A673 (cell line): ENCODE results near the gene CDH7. TPM values are rescaled to one million over a fixed set of nuclear protein-coding genes. Genes with fewer than 3 reads are reported as not detected.

Source experiments
- BruUV-seq: library from RNA; stranded (reverse); fragments of 400-500 nt; replicated peaks from 2 replicates; lab custom pipeline; 2021; lab: Mats Ljungman, UMichigan
- CTCF ChIA-PET: fragments of 300-600 bp; sonication (Branson Sonifier 250); formaldehyde crosslinking; loops from one replicate; lab custom pipeline; 2022; ENCODE audit warnings: antibody characterized with exemption; lab: Charles Lee
- POLR2A ChIA-PET: fragments of 300-600 bp; sonication (Branson Sonifier 250); formaldehyde crosslinking; loops from one replicate; lab custom pipeline; 2022; ENCODE audit warnings: antibody characterized with exemption; ENCODE audit not compliant: low non-redundant PET; lab: Charles Lee
- DNase-seq: peaks from one replicate; pipeline ENCODE4 v3.0.0-alpha.2; 2015; ENCODE audit warnings: low spot score
- H3K27ac ChIP-seq: fragments of 200-600 bp; sonication (generic); 2 replicates; pipeline ENCODE4 v1.5.1; 2016; ENCODE audit warnings: mixed run types, low read depth, mild to moderate bottlenecking, mixed read lengths, antibody characterized with exemption, low read length; ENCODE audit not compliant: poor library complexity, severe bottlenecking
- H3K27me3 ChIP-seq: fragments of 200-600 bp; sonication (generic); replicated peaks from 2 replicates; pipeline ENCODE4 v1.6.1; 2017; ENCODE audit warnings: mixed run types, low read depth, mild to moderate bottlenecking, mixed read lengths, antibody characterized with exemption, low read length; ENCODE audit not compliant: insufficient read depth, poor library complexity
- H3K36me3 ChIP-seq: fragments of 200-600 bp; sonication (generic); 2 replicates; pipeline ENCODE4 v1.6.1; 2016; ENCODE audit warnings: mixed run types, mild to moderate bottlenecking, mixed read lengths, antibody characterized with exemption, low read length; ENCODE audit not compliant: insufficient read depth, poor library complexity, severe bottlenecking
- H3K4me1 ChIP-seq: fragments of 200-600 bp; sonication (generic); 2 replicates; pipeline ENCODE4 v1.6.1; 2017; ENCODE audit warnings: mixed run types, mild to moderate bottlenecking, mixed read lengths, antibody characterized with exemption, low read length; ENCODE audit not compliant: insufficient read depth, poor library complexity, severe bottlenecking
- H3K4me3 ChIP-seq: fragments of 200-600 bp; sonication (generic); 2 replicates; pipeline ENCODE4 v1.5.1; 2016; ENCODE audit warnings: low read depth, mixed run types, mild to moderate bottlenecking, mixed read lengths, low read length; ENCODE audit not compliant: poor library complexity, severe bottlenecking
- H3K9me3 ChIP-seq: fragments of 200-600 bp; sonication (generic); 2 replicates; pipeline ENCODE4 v1.6.1; 2016; ENCODE audit warnings: mixed run types, low read depth, mild to moderate bottlenecking, mixed read lengths, antibody characterized with exemption, low read length; ENCODE audit not compliant: poor library complexity, severe bottlenecking
- CTCF ChIP-seq: fragments of 300-800, 200-600 bp; sonication (generic); conservative IDR thresholded peaks from 2 replicates; pipeline ENCODE4 v1.5.1; 2017; ENCODE audit warnings: low read depth, mild to moderate bottlenecking, antibody characterized with exemption, low read length, moderate library complexity, mixed read lengths
- EZH2 ChIP-seq: fragments of 200-600 bp; sonication (generic); IDR thresholded peaks from 2 replicates; pipeline ENCODE4 v1.6.1; 2017; ENCODE audit warnings: borderline replicate concordance, low read depth, mild to moderate bottlenecking, mixed read lengths, antibody characterized with exemption, low read length; ENCODE audit not compliant: poor library complexity, severe bottlenecking
- intact Hi-C: fragments of 100-400 bp; cut with micrococcal nuclease; formaldehyde crosslinking; loops from one replicate; pipeline ENCODE4 v1.10.0; 2022; ENCODE audit not compliant: unreplicated experiment
- total RNA-seq: library from RNA; stranded (reverse); gene quantifications from 2 replicates; pipeline ENCODE4 v1.2.3, GENCODE V29; 2021

CDH7 gene
- total RNA-seq, 1 experiment from 2014 or later, result 2.1 TPM

DNA sequence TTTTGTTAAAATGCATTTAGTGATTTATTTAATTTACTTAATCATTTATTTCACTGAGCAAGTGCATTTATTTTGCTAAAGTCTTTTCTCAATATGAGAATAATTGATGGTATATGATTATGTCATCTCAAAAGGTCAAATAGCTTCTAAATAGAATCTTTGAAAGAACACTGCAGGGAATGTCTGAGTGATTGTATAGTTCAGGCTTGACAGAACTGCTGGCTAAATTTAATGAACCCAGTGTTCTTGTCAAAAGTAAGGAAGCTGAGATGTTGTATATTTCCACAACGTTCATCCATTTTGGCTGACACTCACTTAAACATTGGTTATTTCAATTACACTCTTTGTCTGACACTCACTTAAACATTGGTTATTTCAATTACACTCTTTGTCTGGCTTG is 39.3 kb upstream of the CDH7 start:
- Histone ChIP-seq H3K4me1 (no peaks in the 10 kb centered on the region), H3K27me3 (no peaks in the 10 kb centered on the region), H3K4me3 (no peak overlapping the region), H3K36me3 (no peaks in the 10 kb centered on the region), H3K27ac (no peak overlapping the region), H3K9me3 (no peaks in the 10 kb centered on the region)
- ChIA-PET POLR2A (no interaction called here), CTCF (no interaction called here)
- TF ChIP-seq EZH2 (no peak), CTCF (no peak)
- no peak for DNase-seq
- BruUV-seq, result no TSS peak
- intact Hi-C loops, result no loop called here

GRCh38 chr18:65721619-65722018 is 29.2 kb upstream of the CDH7 start:
- Histone ChIP-seq H3K4me3 (no peak overlapping the region), H3K27ac (peak overlapping the region; percentile 3), H3K9me3 (no peaks in the 10 kb centered on the region), H3K27me3 (no peaks in the 10 kb centered on the region), H3K4me1 (peaks cover 19% of the 10 kb centered on the region), H3K36me3 (no peaks in the 10 kb centered on the region)
- intact Hi-C loops, result loop anchor here (10.0 kb wide), 1 partner anchor 773 kb away; no protein-coding TSS in a partner anchor
- DNase-seq, result peak; percentile 33
- POLR2A ChIA-PET, result no interaction called here
- BruUV-seq, result no TSS peak
- TF ChIP-seq EZH2 (no peak), CTCF (no peak)
- CTCF ChIA-PET, result no interaction called here

- CTCF ChIA-PET, result interaction anchor here (0.5 kb wide), 1 partner anchor 28 kb away, joined by 5 read pairs; no protein-coding TSS in a partner anchor
- H3K27me3 ChIP-seq, result no peaks in the 10 kb centered on the region
- H3K4me3 ChIP-seq, result no peak overlapping the region
- peak; percentile 51 for DNase-seq
- intact Hi-C loops, result loop anchor here (10.0 kb wide), 1 partner anchor 769 kb away; no protein-coding TSS in a partner anchor
- no peak overlapping the region for H3K27ac ChIP-seq
- POLR2A ChIA-PET, result no interaction called here
- TF ChIP-seq CTCF (peak; percentile 60), EZH2 (no peak)
- peaks cover 19% of the 10 kb centered on the region for H3K4me1 ChIP-seq
- no peaks in the 10 kb centered on the region for H3K36me3 ChIP-seq
- no peaks in the 10 kb centered on the region for H3K9me3 ChIP-seq
- no TSS peak for BruUV-seq
These were observed 25.4 kb upstream of the CDH7 start for GRCh38 chr18:65725251-65726050.
